NT2/D1 (cell line): ENCODE results near the gene POLR1B.

Experiments
- YY1 ChIP-seq: IDR thresholded peaks from 2 replicates; pipeline ENCODE4 v1.6.1; 2011; ENCODE audit not compliant: insufficient read length, insufficient read depth
- ZNF274 ChIP-seq: IDR thresholded peaks from 2 replicates; pipeline ENCODE4 v1.6.1; 2011; ENCODE audit warnings: mild to moderate bottlenecking, low read depth, low read length

- TF ChIP-seq ZNF274 (no peak), YY1 (no peak)
Observed at GRCh38 chr2:112582314-112582746, 40.1 kb downstream of the POLR1B start.
